ENCODE data around the gene CMPK1. TPM values are rescaled to one million over a fixed set of nuclear protein-coding genes. Genes with fewer than 3 reads are reported as not detected.

The CMPK1 gene
- total and polyA plus RNA-seq, 2 of the 4 experiments (the other 2 are of a cell fraction), result 23.1 to 31.9 TPM

GRCh38 chr1:47420547-47420946 lies 87.0 kb downstream of the CMPK1 start:
- POLR2A ChIA-PET (ENCODE audit: unreplicated experiment), result no interaction called here
- H2BK5ac ChIP-seq (ENCODE audit: low read depth, low read length, poor library complexity, severe bottlenecking), result no peak overlapping the region
- dilution Hi-C loops (cut with HindIII; ENCODE audit: low sequenced_read_pairs, unreplicated experiment) (no loop called here), intact Hi-C loops (cut with micrococcal nuclease) (no loop called here), in situ Hi-C loops (cut with MboI; ENCODE audit: low sequenced_read_pairs) (loop anchor here (5.0 kb wide), 2 partner anchors 33 to 238 kb away; no protein-coding TSS in a partner anchor)
- no peak overlapping the region for H3K4me3 ChIP-seq (ENCODE audit: insufficient read depth, low read depth, low read length)
- no peak overlapping the region for H4K91ac ChIP-seq (ENCODE audit: insufficient read depth, low read depth, low read length)
- no peaks in the 10 kb centered on the region for H3K4me1 ChIP-seq (ENCODE audit: control insufficient read depth, insufficient read depth, low read length)
- H2BK20ac ChIP-seq (ENCODE audit: low read depth, low read length), result no peak overlapping the region
- no peak overlapping the region for H2BK120ac ChIP-seq (ENCODE audit: low read depth, low read length)
- no peak overlapping the region for H4K8ac ChIP-seq (ENCODE audit: low read depth in 2 of 2, low read length in 2 of 2)
- no peak overlapping the region for H3K56ac ChIP-seq (ENCODE audit: extremely low read depth, insufficient read depth, low read length)
- no peak overlapping the region for H4K5ac ChIP-seq (ENCODE audit: low read depth, low read length)
- H3K9me3 ChIP-seq (ENCODE audit: control insufficient read depth, insufficient read depth, low read length), result no peaks in the 10 kb centered on the region
- H3K4me2 ChIP-seq (ENCODE audit: low read depth, low read length), result no peak overlapping the region
- H3K9ac ChIP-seq (ENCODE audit: low read depth, low read length), result no peak overlapping the region
- H2AK5ac ChIP-seq (ENCODE audit: low read depth, low read length), result no peak overlapping the region
- no peak overlapping the region for H3K23ac ChIP-seq (ENCODE audit: low read depth, low read length)
- no peak overlapping the region for H3K4ac ChIP-seq (ENCODE audit: low read depth, low read length)
- H3K27ac ChIP-seq (ENCODE audit: insufficient read depth, low read length), result no peak overlapping the region
- ATAC-seq (ENCODE audit: low read depth) (no peak), DNase-seq (no peak)
- no peak overlapping the region for H2AFZ ChIP-seq (replicated peaks; ENCODE audit: low read length, poor library complexity)
- BruUV-seq (replicated peaks), result no TSS peak
- H2BK15ac ChIP-seq (ENCODE audit: low read depth, low read length), result no peak overlapping the region
- H4K20me1 ChIP-seq (ENCODE audit: insufficient read depth, low read length), result peaks cover 2% of the 10 kb centered on the region; the same call in 1 of the 2 replicates
- WGBS, 2 experiments (ENCODE audit: extremely low coverage in 2 of 2, insufficient read length in 1 of 2), result 100% methylated on average over 2 of the region's 4 CpGs; no CpG with 5 or more reads in 1 of the 2 experiments
- no peaks in the 10 kb centered on the region for H3K79me1 ChIP-seq (ENCODE audit: low read depth in 1 of 2, low read length in 2 of 2)
- H3K14ac ChIP-seq (replicated peaks; ENCODE audit: low read depth, low read length), result no peak overlapping the region
- no peaks in the 10 kb centered on the region for H3K9me1 ChIP-seq (ENCODE audit: insufficient read depth, low read length)
- CTCF ChIA-PET, result interaction anchor here (0.9 kb wide), 1 partner anchor 12 kb away, joined by 3 read pairs; no protein-coding TSS in a partner anchor
- H3K27me3 ChIP-seq (ENCODE audit: control insufficient read depth, insufficient read depth, low read length), result peaks cover 36% of the 10 kb centered on the region
- no peaks in the 10 kb centered on the region for H3K36me3 ChIP-seq (ENCODE audit: control insufficient read depth, insufficient read depth, low read length)
- H3K18ac ChIP-seq (ENCODE audit: low read depth, low read length), result no peak overlapping the region
- no peak overlapping the region for H2AK9ac ChIP-seq (replicated peaks; ENCODE audit: low read depth, low read length, poor library complexity)
- TF ChIP-seq ELK1 (IDR thresholded peaks at IDR 0.05; ENCODE audit: borderline replicate concordance, low read depth, low read length) (no peak), RAD21 (IDR thresholded peaks at IDR 0.05; ENCODE audit: low read length) (no peak), RCOR1 (IDR thresholded peaks at IDR 0.05; ENCODE audit: insufficient replicate concordance, low read length) (no peak), CHD1 (IDR thresholded peaks at IDR 0.05; ENCODE audit: low read depth, low read length) (no peak), MAFK (IDR thresholded peaks at IDR 0.05; ENCODE audit: low read depth, low read length) (no peak), MAZ (IDR thresholded peaks at IDR 0.05; ENCODE audit: borderline replicate concordance, low read depth, low read length) (no peak), POLR2A (IDR thresholded peaks at IDR 0.05; ENCODE audit: low read depth, low read length) (no peak), CEBPB (IDR thresholded peaks at IDR 0.05; ENCODE audit: low read depth, low read length) (no peak), BHLHE40 (IDR thresholded peaks at IDR 0.05; ENCODE audit: low read depth, low read length) (no peak), CTCF (conservative IDR thresholded peaks at IDR 0.05; ENCODE audit: low read depth, low read length) (no peak), NFE2L2 (IDR thresholded peaks at IDR 0.05; ENCODE audit: low read depth, low read length) (no peak), MXI1 (IDR thresholded peaks at IDR 0.05; ENCODE audit: borderline replicate concordance, low read depth, low read length) (no peak), SMC3 (IDR thresholded peaks at IDR 0.05; ENCODE audit: low read depth, low read length) (no peak), USF2 (IDR thresholded peaks at IDR 0.05; ENCODE audit: low read depth, low read length) (no peak), FOS (IDR thresholded peaks at IDR 0.05; ENCODE audit: low read depth, low read length) (no peak), RFX5 (IDR thresholded peaks at IDR 0.05; ENCODE audit: low read depth, low read length) (no peak)
